Measurements from ENCODE around the gene FAM81A. TPM values are rescaled to one million over a fixed set of nuclear protein-coding genes. Genes with fewer than 3 reads are reported as not detected.

Gene FAM81A
- under 1 TPM in 2 of 5 donors, not detected in 3; 0.37 to 0.39 TPM for total RNA-seq
- total RNA-seq (2013) = 0.07 TPM
- total RNA-seq = 0 to 0.61 (median 0.05) reads per million in 29 experiments

- CTCF ChIA-PET = interaction anchor here in 1 of 2 donors (0.6 kb wide), 1 partner anchor 190 kb away, joined by 9 read pairs; no protein-coding TSS in a partner anchor
- no peaks in the 10 kb centered on the region for H3K36me3 Mint-ChIP-seq
- Histone ChIP-seq H3K4me3 (ENCODE audit: control insufficient read depth in 1 of 2, extremely low read depth in 1 of 2, low read length in 1 of 2) (peak within 1 kb of the TSS; percentile 37 to 74), H3K9me3 (no peaks in the 10 kb centered on the region), H3K27ac (ENCODE audit: low read length) (no peak within 1 kb of the TSS), H3K36me3 (ENCODE audit: control insufficient read depth in 2 of 2, extremely low read depth in 1 of 2, insufficient read depth in 1 of 2, low read length in 1 of 2) (no peaks in the 10 kb centered on the region), H3K4me1 (ENCODE audit: control insufficient read depth in 1 of 2, extremely low read depth in 1 of 2, insufficient read depth in 2 of 2, low read length in 2 of 2) (peaks cover 3 to 14% of the 10 kb centered on the region in 2 experiments), H3K27me3 (replicated peaks in 1 of 2; ENCODE audit: control insufficient read depth in 2 of 2, extremely low read depth in 1 of 2, insufficient read depth in 2 of 2, low read length in 1 of 2) (peaks cover 23 to 24% of the 10 kb centered on the region in 2 experiments)
- peak within 1 kb of the TSS; percentile 77 to 80 (median 77) for H3K4me3 Mint-ChIP-seq
- under 1% methylated on average over 91 of the region's 96 CpGs for WGBS (ENCODE audit: insufficient coverage)
- H3K27me3 Mint-ChIP-seq = peaks cover 43 to 54% of the 10 kb centered on the region in 2 donors
- POLR2A ChIA-PET = no interaction called here
- peak; percentile 72 to 86 (median 76) for ATAC-seq (replicated peaks in 1 of 4)
- H3K4me1 Mint-ChIP-seq = peaks cover 13 to 24% (median 23%) of the 10 kb centered on the region in 3 donors
- H3K27ac Mint-ChIP-seq = no peak within 1 kb of the TSS
- H3K9me3 Mint-ChIP-seq = no peaks in the 10 kb centered on the region
- peak in 23 of 35 experiments; percentile 4 to 53 (median 25) for DNase-seq
Observed at GRCh38 chr15:59437817-59438624, at the start of gene FAM81A. TSS of gene FAM81A (plus strand) at chr15:59438186. CDS start at chr15:59458627, 20,441 bp downstream.

GRCh38 chr15:59388670-59389069 lies 49.3 kb upstream of the FAM81A start:
- H3K4me3 ChIP-seq (ENCODE audit: control insufficient read depth in 1 of 2, extremely low read depth in 1 of 2, low read length in 1 of 2) = no peak overlapping the region
- no peak overlapping the region for H3K27ac ChIP-seq (ENCODE audit: low read length)
- Mint-ChIP-seq H3K4me1 (peaks cover 0 to 5% (median 2%) of the 10 kb centered on the region in 3 donors), H3K27me3 (no peaks in the 10 kb centered on the region), H3K4me3 (no peak overlapping the region), H3K9me3 (no peaks in the 10 kb centered on the region), H3K27ac (no peak overlapping the region), H3K36me3 (no peaks in the 10 kb centered on the region)
- ChIA-PET POLR2A (no interaction called here), CTCF (no interaction called here)
- DNase-seq (no peak), ATAC-seq (replicated peaks in 1 of 4) (no peak)
- no CpG with 5 or more reads among the region's 3 CpGs for WGBS (ENCODE audit: insufficient coverage)
- H3K27me3 ChIP-seq (replicated peaks in 1 of 2; ENCODE audit: control insufficient read depth in 2 of 2, extremely low read depth in 1 of 2, insufficient read depth in 2 of 2, low read length in 1 of 2) = no peaks in the 10 kb centered on the region
- peaks cover 0 to 9% of the 10 kb centered on the region in 2 experiments for H3K4me1 ChIP-seq (ENCODE audit: control insufficient read depth in 1 of 2, extremely low read depth in 1 of 2, insufficient read depth in 2 of 2, low read length in 2 of 2)
- H3K36me3 ChIP-seq (ENCODE audit: control insufficient read depth in 2 of 2, extremely low read depth in 1 of 2, insufficient read depth in 1 of 2, low read length in 1 of 2) = no peaks in the 10 kb centered on the region
- no peaks in the 10 kb centered on the region for H3K9me3 ChIP-seq

GRCh38 chr15:59392299-59392698 lies 45.7 kb upstream of the FAM81A start:
- no peaks in the 10 kb centered on the region for H3K9me3 Mint-ChIP-seq
- no peak for ATAC-seq (replicated peaks in 1 of 4)
- H3K4me1 Mint-ChIP-seq = peaks cover 0 to 2% (median 0%) of the 10 kb centered on the region in 3 donors
- H3K27ac Mint-ChIP-seq = no peak overlapping the region
- WGBS (ENCODE audit: insufficient coverage) = 60% methylated on average over 2 of the region's 5 CpGs
- Histone ChIP-seq H3K9me3 (no peaks in the 10 kb centered on the region), H3K27me3 (replicated peaks in 1 of 2; ENCODE audit: control insufficient read depth in 2 of 2, extremely low read depth in 1 of 2, insufficient read depth in 2 of 2, low read length in 1 of 2) (peaks cover 0 to 10% of the 10 kb centered on the region in 2 experiments), H3K4me1 (ENCODE audit: control insufficient read depth in 1 of 2, extremely low read depth in 1 of 2, insufficient read depth in 2 of 2, low read length in 2 of 2) (no peaks in the 10 kb centered on the region), H3K27ac (ENCODE audit: low read length) (no peak overlapping the region), H3K36me3 (ENCODE audit: control insufficient read depth in 2 of 2, extremely low read depth in 1 of 2, insufficient read depth in 1 of 2, low read length in 1 of 2) (no peaks in the 10 kb centered on the region), H3K4me3 (ENCODE audit: control insufficient read depth in 1 of 2, extremely low read depth in 1 of 2, low read length in 1 of 2) (no peak overlapping the region)
- DNase-seq = no peak
- no peak overlapping the region for H3K4me3 Mint-ChIP-seq
- POLR2A ChIA-PET = no interaction called here
- CTCF ChIA-PET = no interaction called here
- peaks cover 6 to 12% of the 10 kb centered on the region in 2 donors for H3K27me3 Mint-ChIP-seq
- H3K36me3 Mint-ChIP-seq = no peaks in the 10 kb centered on the region

GRCh38 chr15:59394166-59394661 lies 43.8 kb upstream of the FAM81A start:
- 80% methylated on average over 3 of the region's 9 CpGs for WGBS (ENCODE audit: insufficient coverage)
- ATAC-seq (replicated peaks in 1 of 4) (no peak), DNase-seq (no peak)
- Mint-ChIP-seq H3K4me1 (peaks cover 0 to 4% (median 2%) of the 10 kb centered on the region in 3 donors), H3K27ac (no peak overlapping the region), H3K36me3 (no peaks in the 10 kb centered on the region), H3K4me3 (no peak overlapping the region), H3K9me3 (no peaks in the 10 kb centered on the region), H3K27me3 (peaks cover 14 to 15% of the 10 kb centered on the region in 2 donors)
- Histone ChIP-seq H3K36me3 (ENCODE audit: control insufficient read depth in 2 of 2, extremely low read depth in 1 of 2, insufficient read depth in 1 of 2, low read length in 1 of 2) (no peaks in the 10 kb centered on the region), H3K4me1 (ENCODE audit: control insufficient read depth in 1 of 2, extremely low read depth in 1 of 2, insufficient read depth in 2 of 2, low read length in 2 of 2) (no peaks in the 10 kb centered on the region), H3K27ac (ENCODE audit: low read length) (no peak overlapping the region), H3K27me3 (replicated peaks in 1 of 2; ENCODE audit: control insufficient read depth in 2 of 2, extremely low read depth in 1 of 2, insufficient read depth in 2 of 2, low read length in 1 of 2) (peaks cover 0 to 13% of the 10 kb centered on the region in 2 experiments), H3K4me3 (ENCODE audit: control insufficient read depth in 1 of 2, extremely low read depth in 1 of 2, low read length in 1 of 2) (no peak overlapping the region), H3K9me3 (no peaks in the 10 kb centered on the region)
- ChIA-PET POLR2A (interaction anchor here in 1 of 2 donors (0.7 kb wide), 1 partner anchor 914 kb away, joined by 4 read pairs; no protein-coding TSS in a partner anchor), CTCF (interaction anchor here in 1 of 2 donors (1.2 kb wide), 1 partner anchor 1167 kb away, joined by 4 read pairs; no protein-coding TSS in a partner anchor)

GRCh38 chr15:59396211-59396610 lies 41.8 kb upstream of the FAM81A start:
- POLR2A ChIA-PET = interaction anchor here in 1 of 2 donors (0.7 kb wide), 1 partner anchor 55 kb away, joined by 7 read pairs; no protein-coding TSS in a partner anchor
- Histone ChIP-seq H3K4me1 (ENCODE audit: control insufficient read depth in 1 of 2, extremely low read depth in 1 of 2, insufficient read depth in 2 of 2, low read length in 2 of 2) (no peaks in the 10 kb centered on the region), H3K36me3 (ENCODE audit: control insufficient read depth in 2 of 2, extremely low read depth in 1 of 2, insufficient read depth in 1 of 2, low read length in 1 of 2) (no peaks in the 10 kb centered on the region), H3K27ac (ENCODE audit: low read length) (no peak overlapping the region), H3K27me3 (replicated peaks in 1 of 2; ENCODE audit: control insufficient read depth in 2 of 2, extremely low read depth in 1 of 2, insufficient read depth in 2 of 2, low read length in 1 of 2) (peaks cover 0 to 22% of the 10 kb centered on the region in 2 experiments), H3K4me3 (ENCODE audit: control insufficient read depth in 1 of 2, extremely low read depth in 1 of 2, low read length in 1 of 2) (no peak overlapping the region), H3K9me3 (no peaks in the 10 kb centered on the region)
- ATAC-seq (replicated peaks in 1 of 4) = no peak
- H3K36me3 Mint-ChIP-seq = no peaks in the 10 kb centered on the region
- 40% methylated on average over 1 of the region's 3 CpGs for WGBS (ENCODE audit: insufficient coverage)
- H3K27me3 Mint-ChIP-seq = peaks cover 14 to 23% of the 10 kb centered on the region in 2 donors
- H3K4me1 Mint-ChIP-seq = peaks cover 0 to 8% (median 7%) of the 10 kb centered on the region in 3 donors
- no peak for DNase-seq
- no peak overlapping the region for H3K27ac Mint-ChIP-seq
- no peaks in the 10 kb centered on the region for H3K9me3 Mint-ChIP-seq
- no peak overlapping the region for H3K4me3 Mint-ChIP-seq
- CTCF ChIA-PET = no interaction called here

- Mint-ChIP-seq H3K27me3 (peaks cover 14 to 23% of the 10 kb centered on the region in 2 donors), H3K27ac (no peak overlapping the region), H3K36me3 (no peaks in the 10 kb centered on the region), H3K4me1 (peaks cover 0 to 8% (median 7%) of the 10 kb centered on the region in 3 donors), H3K9me3 (no peaks in the 10 kb centered on the region), H3K4me3 (no peak overlapping the region)
- H3K27ac ChIP-seq (ENCODE audit: low read length) = no peak overlapping the region
- ChIA-PET CTCF (no interaction called here), POLR2A (interaction anchor here in 1 of 2 donors (0.7 kb wide), 1 partner anchor 55 kb away, joined by 7 read pairs; no protein-coding TSS in a partner anchor)
- DNase-seq = no peak
- no peak for ATAC-seq (replicated peaks in 1 of 4)
- H3K36me3 ChIP-seq (ENCODE audit: control insufficient read depth in 2 of 2, extremely low read depth in 1 of 2, insufficient read depth in 1 of 2, low read length in 1 of 2) = no peaks in the 10 kb centered on the region
- H3K27me3 ChIP-seq (replicated peaks in 1 of 2; ENCODE audit: control insufficient read depth in 2 of 2, extremely low read depth in 1 of 2, insufficient read depth in 2 of 2, low read length in 1 of 2) = peaks cover 0 to 22% of the 10 kb centered on the region in 2 experiments
- H3K4me3 ChIP-seq (ENCODE audit: control insufficient read depth in 1 of 2, extremely low read depth in 1 of 2, low read length in 1 of 2) = no peak overlapping the region
- no peaks in the 10 kb centered on the region for H3K4me1 ChIP-seq (ENCODE audit: control insufficient read depth in 1 of 2, extremely low read depth in 1 of 2, insufficient read depth in 2 of 2, low read length in 2 of 2)
- no peaks in the 10 kb centered on the region for H3K9me3 ChIP-seq
- WGBS (ENCODE audit: insufficient coverage) = no CpG with 5 or more reads among the region's 3 CpGs
Observed at GRCh38 chr15:59396679-59397078, 41.3 kb upstream of the FAM81A start.

All from T-cell (primary cell).